Ovary (tissue), 9 donors: ENCODE results near the gene TNIK. TPM values are rescaled to one million over a fixed set of nuclear protein-coding genes. Genes with fewer than 3 reads are reported as not detected.

Experiments
- DNase-seq, 5 donors: peaks; one replicate each; pipeline ENCODE4 v3.0.0-alpha.2; 2019 to 2020
- H3K27ac ChIP-seq, 2 donors: fragments of 200-600 bp; one replicate each; pipeline versions ENCODE4 v1.5.1 to v1.8.0; 2019 to 2022
- H3K27me3 ChIP-seq: fragments of 200-600 bp; one replicate; pipeline ENCODE4 v1.8.0; 2022
- H3K36me3 ChIP-seq: fragments of 200-600 bp; sonication (generic); one replicate; pipeline ENCODE4 v1.5.1; 2019
- H3K4me1 ChIP-seq: one replicate; pipeline ENCODE4 v1.8.1; 2013; ENCODE audit warnings: mild to moderate bottlenecking, moderate library complexity; ENCODE audit not compliant: insufficient read depth
- H3K4me3 ChIP-seq: fragments of 200-600 bp; sonication (generic); one replicate; pipeline ENCODE4 v1.5.1; 2017
- H3K9me3 ChIP-seq, 2 donors: fragments of 200-600 bp in 1 of 2; sonication (generic) in 1 of 2; one replicate each; pipeline versions ENCODE4 v1.5.1 to v1.8.1; 2013 to 2019; ENCODE audit warnings: mild to moderate bottlenecking in 1 of 2, moderate library complexity in 1 of 2
- EP300 ChIP-seq: sonication (generic); formaldehyde crosslinking; IDR thresholded peaks from one replicate; pipeline ENCODE4 v1.6.1; 2017; ENCODE audit warnings: antibody characterized with exemption
- POLR2A ChIP-seq: fragments of 450-650 bp; IDR thresholded peaks from one replicate; pipeline ENCODE4 v1.6.1; 2017; ENCODE audit warnings: antibody characterized with exemption, mild to moderate bottlenecking, moderate library complexity
- WGBS, 3 donors: extraction: QIAGEN DNeasy Blood & Tissue Kit in 1 of 3; methylation state at CpG; one replicate each; pipeline versions ENCODE4 v1.1.5 to v1.1.7; 2013 to 2017; 5-methylcytosine and 5-hydroxymethylcytosine counted together
- intact Hi-C, 4 donors: fragments of 100-400 bp; cut with DNase I; formaldehyde crosslinking; loops; one replicate each; pipeline versions ENCODE4 v1.11.0 to v1.15.1; 2022 to 2023
- polyA plus RNA-seq, 2 donors: library from polyadenylated mRNA; stranded (reverse); fragments of 200-250 nt in 1 of 2; fragments of 350-450 nt in 1 of 2; fragmentation: Illumina TruSeq in 1 of 2; extraction: RNeasy Lipid Tissue Mini Kit (QIAGEN cat#74804) in 1 of 2; gene quantifications; one replicate each; pipeline ENCODE4 v1.2.3, GENCODE V29; 2013 to 2014
- total RNA-seq, 7 donors: library from RNA; depleted of rRNA in 2 of 7; stranded (reverse); fragments of >200 nt in 2 of 7; fragmentation: NEBNext Ultra II Directional in 3 of 7; extraction: Animal tissue kit (Norgen Biotek cat#: 25700) in 3 of 7; gene quantifications; one replicate each; pipeline versions ENCODE4 v1.1.0 to v1.2.4, GENCODE V29; 2016 to 2023
- TF ChIP-seq, protein P1 (sequence below), 3 donors: fragments of 450-650 bp in 2 of 3; fragments of 200-600 bp in 1 of 3; IDR thresholded peaks; one replicate each; pipeline versions ENCODE4 v1.5.1 to v1.8.0; 2016 to 2022; ENCODE audit warnings: antibody characterized with exemption in 3 of 3, mild to moderate bottlenecking in 1 of 3
- donor health status: DM: no; HTN: no; CAD: no; lungs with moderate emphysema.
- donor health status: DM: no; HTN: no; CAD: no.
- donor health status: Bipolar disorder and iron deficiency.
- donor health status: DM: yes; HTN: yes; CAD: no.
- donor health status: DM: no; HTN: no; CAD: no.
- donor health status: DM: yes; HTN: yes; CAD: no.

Gene TNIK
- total and polyA plus RNA-seq, 9 donors = 1.1 to 9.5 (median 4.5) TPM

DNA sequence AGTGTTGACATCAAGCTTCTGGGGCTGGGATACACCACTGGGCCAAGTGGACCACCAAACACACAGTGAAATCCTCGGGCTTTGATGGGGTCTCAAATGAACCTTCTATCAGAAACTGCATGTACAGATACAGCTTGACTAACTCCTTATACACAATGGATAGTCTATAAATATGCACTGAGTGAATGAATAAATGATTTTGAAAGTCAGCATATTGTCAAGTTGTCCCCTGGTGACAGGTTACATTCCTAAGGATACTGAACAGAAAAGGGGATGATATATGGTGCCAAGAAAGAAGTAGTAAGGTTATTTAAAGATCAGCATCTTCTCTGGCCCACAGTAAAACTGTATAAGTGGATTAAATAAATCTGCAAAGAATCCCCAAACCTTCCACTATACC lies 274.2 kb downstream of the TNIK start:
- WGBS, 3 donors = 85 to 96% (median 88%) methylated on average over 1 of the region's 1 CpG

DNA sequence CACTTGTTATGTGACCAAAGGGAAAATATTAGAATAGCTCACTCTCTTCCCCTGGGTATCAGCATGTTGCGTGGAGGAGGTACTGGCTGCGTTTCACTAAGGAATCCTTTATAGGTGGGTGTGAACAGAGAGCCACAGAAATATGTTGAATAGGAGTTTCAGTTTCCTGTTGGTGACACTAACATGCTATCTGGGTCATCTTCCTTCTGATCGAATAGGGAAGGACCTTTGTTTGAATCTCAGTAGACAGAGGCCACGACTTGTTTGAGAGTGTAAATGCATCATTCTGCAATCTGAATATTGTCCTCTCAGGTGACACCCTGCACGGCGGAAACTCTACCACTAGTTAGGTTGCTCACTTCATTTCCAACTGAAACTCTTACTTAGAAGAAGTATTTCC lies 275.8 kb downstream of the TNIK start:
- WGBS, 3 donors = 76 to 83% (median 82%) methylated on average over 6 of the region's 6 CpGs
- no peaks in the 10 kb centered on the region for H3K4me1 ChIP-seq

More for the DNA sequence above, 274.2 kb downstream of the TNIK start:
- Histone ChIP-seq H3K9me3 (no peaks in the 10 kb centered on the region), H3K4me1 (no peaks in the 10 kb centered on the region), H3K4me3 (no peak overlapping the region), H3K27me3 (no peaks in the 10 kb centered on the region), H3K27ac (no peak overlapping the region), H3K36me3 (no peaks in the 10 kb centered on the region)
- no peak for DNase-seq
- intact Hi-C loops = no loop called here
- TF ChIP-seq POLR2A (no peak), EP300 (no peak)
- TF ChIP-seq, protein P1, sequence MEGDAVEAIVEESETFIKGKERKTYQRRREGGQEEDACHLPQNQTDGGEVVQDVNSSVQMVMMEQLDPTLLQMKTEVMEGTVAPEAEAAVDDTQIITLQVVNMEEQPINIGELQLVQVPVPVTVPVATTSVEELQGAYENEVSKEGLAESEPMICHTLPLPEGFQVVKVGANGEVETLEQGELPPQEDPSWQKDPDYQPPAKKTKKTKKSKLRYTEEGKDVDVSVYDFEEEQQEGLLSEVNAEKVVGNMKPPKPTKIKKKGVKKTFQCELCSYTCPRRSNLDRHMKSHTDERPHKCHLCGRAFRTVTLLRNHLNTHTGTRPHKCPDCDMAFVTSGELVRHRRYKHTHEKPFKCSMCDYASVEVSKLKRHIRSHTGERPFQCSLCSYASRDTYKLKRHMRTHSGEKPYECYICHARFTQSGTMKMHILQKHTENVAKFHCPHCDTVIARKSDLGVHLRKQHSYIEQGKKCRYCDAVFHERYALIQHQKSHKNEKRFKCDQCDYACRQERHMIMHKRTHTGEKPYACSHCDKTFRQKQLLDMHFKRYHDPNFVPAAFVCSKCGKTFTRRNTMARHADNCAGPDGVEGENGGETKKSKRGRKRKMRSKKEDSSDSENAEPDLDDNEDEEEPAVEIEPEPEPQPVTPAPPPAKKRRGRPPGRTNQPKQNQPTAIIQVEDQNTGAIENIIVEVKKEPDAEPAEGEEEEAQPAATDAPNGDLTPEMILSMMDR (IDR thresholded peaks at IDR 0.05) = no peak

DNA sequence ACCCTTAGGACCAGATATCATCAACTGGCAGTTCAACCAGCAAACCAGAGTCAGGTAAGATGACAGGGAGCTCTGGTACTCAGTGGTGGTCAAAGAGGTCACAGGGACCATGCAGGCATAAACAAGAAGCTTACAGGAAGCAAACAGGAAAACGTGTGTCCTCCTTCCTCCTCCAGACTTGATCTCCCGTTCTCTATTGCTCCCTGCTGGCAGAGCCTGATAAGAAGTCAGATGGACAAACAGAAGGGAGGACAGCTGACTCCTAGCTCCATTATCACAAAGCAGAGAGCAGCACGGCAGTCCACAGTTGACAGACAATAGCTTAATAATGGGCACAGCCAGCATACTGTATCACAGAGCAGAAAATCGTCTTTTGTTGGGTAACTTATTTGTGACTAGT lies 277.2 kb downstream of the TNIK start:
- intact Hi-C loops = no loop called here
- H3K9me3 ChIP-seq = no peaks in the 10 kb centered on the region
- no peak overlapping the region for H3K27ac ChIP-seq
- no peak for DNase-seq
- TF ChIP-seq, protein P1 (IDR thresholded peaks at IDR 0.05) = no peak
- TF ChIP-seq POLR2A (no peak), EP300 (no peak)
- H3K36me3 ChIP-seq = no peaks in the 10 kb centered on the region
- no peaks in the 10 kb centered on the region for H3K27me3 ChIP-seq
- H3K4me3 ChIP-seq = no peak overlapping the region
- WGBS, 3 donors = 54 to 68% (median 63%) methylated on average over 4 of the region's 4 CpGs
- no peaks in the 10 kb centered on the region for H3K4me1 ChIP-seq

More for the DNA sequence above, 275.8 kb downstream of the TNIK start:
- TF ChIP-seq POLR2A (no peak), EP300 (no peak)
- TF ChIP-seq, protein P1 (IDR thresholded peaks at IDR 0.05) = no peak
- no peaks in the 10 kb centered on the region for H3K9me3 ChIP-seq
- no peaks in the 10 kb centered on the region for H3K36me3 ChIP-seq
- H3K27ac ChIP-seq = no peak overlapping the region
- H3K27me3 ChIP-seq = no peaks in the 10 kb centered on the region
- intact Hi-C loops = no loop called here
- no peak overlapping the region for H3K4me3 ChIP-seq
- no peak for DNase-seq

DNA sequence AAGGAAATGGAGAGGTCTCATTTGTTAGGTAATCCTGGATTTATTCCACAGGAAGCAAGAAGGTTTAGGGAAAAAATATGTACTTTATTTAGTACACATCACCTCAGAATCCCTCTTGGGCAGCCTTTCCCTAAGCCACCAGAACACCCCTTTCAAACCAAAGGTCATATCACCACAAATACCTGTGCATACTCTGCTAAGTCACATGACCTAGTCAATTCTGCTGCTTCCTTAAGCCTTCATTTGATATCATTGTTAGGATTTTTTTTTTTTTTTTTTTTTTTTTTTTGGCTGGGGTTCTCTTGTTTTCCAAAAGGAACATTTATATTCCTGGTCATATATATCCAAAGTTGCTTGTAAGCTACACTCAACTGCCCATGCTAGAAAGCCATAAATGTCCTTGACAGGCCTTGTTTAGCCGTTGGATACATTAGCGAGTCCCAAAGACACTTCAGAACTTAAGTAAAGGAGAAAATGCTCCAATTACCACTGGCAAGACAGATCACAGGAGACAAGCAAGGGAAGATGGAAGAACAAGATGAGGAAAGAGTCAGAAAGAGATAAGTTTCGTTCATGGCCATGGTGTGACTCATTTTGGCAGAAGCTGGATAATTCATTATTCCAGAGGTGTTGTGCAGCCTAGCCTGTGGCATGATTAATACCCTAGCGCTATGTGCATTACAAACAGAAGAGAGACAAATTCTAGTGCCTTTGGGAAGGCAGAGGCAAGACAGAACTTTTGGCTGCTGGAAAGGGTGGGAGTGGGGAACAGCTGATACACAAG lies 278.1 kb downstream of the TNIK start:
- Histone ChIP-seq H3K9me3 (no peaks in the 10 kb centered on the region), H3K36me3 (no peaks in the 10 kb centered on the region), H3K27me3 (no peaks in the 10 kb centered on the region), H3K4me1 (no peaks in the 10 kb centered on the region), H3K27ac (no peak overlapping the region), H3K4me3 (no peak overlapping the region)
- 73 to 88% (median 85%) methylated on average over 4 of the region's 4 CpGs for WGBS, 3 donors
- DNase-seq = no peak
- intact Hi-C loops = no loop called here
- TF ChIP-seq, protein P1 (IDR thresholded peaks at IDR 0.05) = no peak
- TF ChIP-seq EP300 (no peak), POLR2A (no peak)
